NCI-H1048 (cell line): ENCODE results near the gene TAF5.
"Not testable (repeated sequence)": the region's sequence is repeated elsewhere in the genome, so short reads cannot be mapped to it uniquely, and the experiment has no call there.

Experiments used
- DNase-seq: peaks from one replicate; lab custom pipeline; 2025; lab: John Stamatoyannopoulos, UW

TAF5 gene

DNA sequence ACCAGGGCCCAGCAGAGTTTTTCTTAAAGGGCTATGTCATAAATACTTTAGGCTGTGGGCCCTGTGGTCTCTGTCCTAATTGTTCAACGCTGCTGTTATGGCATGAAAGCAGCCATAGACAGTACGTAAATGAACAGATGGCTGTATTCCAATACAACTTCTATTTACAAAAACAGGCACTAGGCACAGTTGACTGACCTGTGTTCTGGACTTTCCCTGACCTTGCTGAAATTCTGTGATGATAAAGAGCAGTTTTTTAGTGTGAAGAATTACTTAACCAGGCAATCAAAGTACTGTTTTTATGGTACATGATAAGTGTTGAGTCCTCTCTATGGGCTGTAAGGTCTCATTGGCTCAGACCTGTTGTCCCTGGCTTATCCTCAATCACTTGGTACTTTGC is 45.8 kb downstream of the TAF5 start:
- DNase-seq = no peak

DNA sequence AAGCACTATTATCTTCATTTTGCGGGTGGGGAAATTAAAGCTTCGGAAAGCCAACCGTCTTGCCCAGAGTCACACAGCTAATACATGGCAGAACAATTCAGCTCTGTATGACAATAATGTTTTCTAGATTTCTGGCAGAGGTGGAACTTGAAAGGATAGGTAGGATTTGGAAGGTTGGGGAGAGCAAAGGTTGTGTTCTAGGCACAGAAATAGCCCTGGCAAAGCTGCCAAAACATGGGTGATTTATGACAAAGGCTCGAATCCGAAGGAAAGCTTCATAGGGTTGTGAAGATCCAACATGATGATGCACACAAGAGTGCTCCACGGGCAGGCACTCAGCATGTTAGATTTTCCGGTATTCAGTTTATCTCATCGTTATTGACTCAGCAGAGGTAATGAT is 47.8 kb downstream of the TAF5 start:
- DNase-seq = no peak

DNA sequence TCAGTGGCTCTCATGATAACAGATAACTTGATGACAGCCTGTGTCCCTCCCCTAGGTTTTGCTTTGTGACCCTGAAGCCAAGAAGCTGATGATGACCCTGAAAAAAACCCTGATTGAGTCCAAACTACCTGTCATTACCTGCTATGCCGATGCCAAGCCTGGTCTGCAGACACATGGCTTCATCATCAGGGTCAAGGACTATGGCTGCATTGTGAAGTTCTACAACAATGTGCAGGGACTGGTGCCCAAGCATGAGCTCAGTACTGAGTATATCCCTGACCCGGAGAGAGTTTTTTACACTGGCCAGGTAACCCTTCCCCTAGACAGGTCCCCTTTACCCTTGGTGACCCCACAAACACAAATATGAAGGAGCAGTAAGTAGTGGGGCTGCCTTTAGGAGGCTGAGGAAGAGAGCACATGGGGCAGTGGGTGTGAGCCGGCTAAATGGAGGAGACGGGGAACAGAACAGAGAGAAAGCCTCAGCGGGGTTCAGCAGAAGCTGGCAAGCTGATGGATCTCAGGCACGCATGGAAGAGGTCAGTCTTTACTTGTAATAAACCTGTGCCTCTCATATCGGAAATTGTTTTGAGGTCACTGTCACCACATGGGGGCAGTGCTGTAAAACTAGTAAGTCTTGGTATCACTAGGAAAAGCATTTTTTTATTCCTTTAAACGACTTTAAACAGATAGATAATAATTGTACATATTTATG is 48.8 kb downstream of the TAF5 start:
- DNase-seq = no peak

DNA sequence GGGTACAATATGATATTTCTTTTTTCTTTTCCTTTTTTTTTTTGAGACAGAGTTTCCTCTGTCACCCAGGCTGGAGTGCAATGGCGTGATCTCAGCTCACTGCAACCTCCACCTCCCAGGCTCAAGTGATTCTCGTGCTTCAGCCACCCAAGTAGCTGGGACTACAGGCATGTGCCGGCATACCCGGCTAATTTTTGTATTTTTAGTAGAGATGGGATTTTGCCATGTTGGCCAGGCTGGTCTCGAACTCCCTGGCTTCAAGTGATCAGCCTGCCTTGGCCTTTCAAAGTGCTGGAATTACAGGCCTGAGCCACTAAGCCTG is 49.3 kb downstream of the TAF5 start:
- DNase-seq = not testable (repeated sequence)

GRCh38 chr10:103417601-103418000 is 49.8 kb downstream of the TAF5 start:
- DNase-seq = no peak

DNA sequence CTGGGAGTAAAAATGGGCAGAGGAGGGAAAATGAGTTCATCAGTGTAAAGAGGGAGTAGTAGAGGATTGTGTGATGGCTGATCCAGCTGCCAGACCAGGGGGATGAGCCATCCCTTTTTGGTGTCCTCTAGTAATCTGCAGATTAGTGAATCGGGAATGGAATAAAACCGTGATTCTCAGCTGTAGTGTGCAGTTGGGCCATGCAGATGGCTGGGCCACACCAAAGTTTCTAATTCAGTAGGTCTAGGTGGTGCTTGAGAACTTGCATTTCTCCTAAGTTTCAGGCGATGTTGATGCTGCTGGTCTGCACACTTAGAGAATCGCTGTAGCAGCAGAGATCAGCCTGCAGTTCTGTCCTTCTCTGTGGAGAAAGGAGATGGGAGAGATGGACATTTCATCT is 51.3 kb downstream of the TAF5 start:
- DNase-seq = no peak

DNA sequence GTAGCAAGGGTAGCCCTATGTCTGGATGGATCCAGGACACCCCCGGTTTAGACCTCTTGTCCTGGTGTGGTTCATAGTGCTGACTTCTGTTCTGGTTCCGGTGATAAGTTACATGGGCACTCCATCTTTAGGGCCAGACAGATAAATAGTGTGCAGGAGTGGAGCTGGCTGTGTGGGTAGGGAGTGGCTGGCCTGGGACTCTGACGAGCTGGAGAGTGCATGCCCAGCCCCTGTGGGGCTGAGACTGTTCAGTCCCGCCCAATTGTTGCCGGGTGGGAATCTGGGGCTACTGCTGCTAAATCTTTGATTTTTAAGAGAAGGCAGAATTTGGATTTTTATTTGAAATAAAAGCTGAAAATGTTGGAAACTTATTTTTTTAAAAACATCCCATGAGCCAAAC is 56.0 kb downstream of the TAF5 start:
- DNase-seq = no peak

- no peak for DNase-seq
These were observed 60.1 kb downstream of the TAF5 start for GRCh38 chr10:103427866-103428265.

- no peak for DNase-seq
These were observed 61.3 kb downstream of the TAF5 start for GRCh38 chr10:103428989-103429643.

GRCh38 chr10:103429647-103430046 is 61.9 kb downstream of the TAF5 start:
- DNase-seq = no peak

DNA sequence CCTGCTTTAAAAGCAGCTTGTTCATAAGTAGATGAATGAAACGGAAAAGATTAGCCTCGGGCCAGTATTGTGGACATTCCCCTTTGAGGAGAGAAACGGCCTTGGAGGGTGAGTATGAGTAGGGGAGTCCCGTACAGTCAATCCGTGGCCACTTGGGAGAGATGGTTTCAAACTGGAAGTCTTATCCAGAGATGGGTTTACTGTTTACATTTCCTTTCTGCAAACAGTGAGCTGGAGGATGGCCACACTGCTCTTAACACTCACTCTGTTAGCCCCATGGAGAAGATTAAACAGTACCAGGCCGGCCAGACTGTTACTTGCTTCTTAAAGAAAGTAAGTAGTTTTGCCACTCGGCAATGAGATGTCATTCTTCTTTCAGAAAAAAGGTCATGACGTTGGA is 64.1 kb downstream of the TAF5 start:
- no peak for DNase-seq

DNA sequence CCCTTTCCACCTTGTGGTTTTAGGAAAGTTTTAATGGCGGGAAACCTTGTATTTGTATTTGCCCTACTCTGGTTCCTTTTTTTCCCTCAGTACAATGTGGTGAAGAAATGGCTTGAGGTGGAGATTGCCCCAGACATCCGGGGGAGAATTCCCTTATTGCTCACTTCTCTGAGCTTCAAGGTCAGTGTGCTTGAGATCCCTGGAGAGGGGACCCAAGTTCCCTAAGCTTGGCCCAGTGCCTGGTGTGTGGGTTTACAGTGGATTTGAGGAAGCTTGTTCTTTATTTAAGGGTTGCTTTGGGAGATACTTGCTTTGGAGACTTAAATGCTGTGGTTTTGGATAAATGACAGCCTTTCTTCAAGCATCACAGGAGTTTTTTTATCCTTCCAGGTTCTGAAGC is 66.1 kb downstream of the TAF5 start:
- DNase-seq = no peak
